ENCODE data around the gene NXNL2. TPM values are rescaled to one million over a fixed set of nuclear protein-coding genes. Genes with fewer than 3 reads are reported as not detected.

NXNL2 gene
- total and polyA plus RNA-seq, 10 of the 15 experiments (the other 5 are each of a cell fraction or from before 2014, with no cell fraction given) = not detected

DNA sequence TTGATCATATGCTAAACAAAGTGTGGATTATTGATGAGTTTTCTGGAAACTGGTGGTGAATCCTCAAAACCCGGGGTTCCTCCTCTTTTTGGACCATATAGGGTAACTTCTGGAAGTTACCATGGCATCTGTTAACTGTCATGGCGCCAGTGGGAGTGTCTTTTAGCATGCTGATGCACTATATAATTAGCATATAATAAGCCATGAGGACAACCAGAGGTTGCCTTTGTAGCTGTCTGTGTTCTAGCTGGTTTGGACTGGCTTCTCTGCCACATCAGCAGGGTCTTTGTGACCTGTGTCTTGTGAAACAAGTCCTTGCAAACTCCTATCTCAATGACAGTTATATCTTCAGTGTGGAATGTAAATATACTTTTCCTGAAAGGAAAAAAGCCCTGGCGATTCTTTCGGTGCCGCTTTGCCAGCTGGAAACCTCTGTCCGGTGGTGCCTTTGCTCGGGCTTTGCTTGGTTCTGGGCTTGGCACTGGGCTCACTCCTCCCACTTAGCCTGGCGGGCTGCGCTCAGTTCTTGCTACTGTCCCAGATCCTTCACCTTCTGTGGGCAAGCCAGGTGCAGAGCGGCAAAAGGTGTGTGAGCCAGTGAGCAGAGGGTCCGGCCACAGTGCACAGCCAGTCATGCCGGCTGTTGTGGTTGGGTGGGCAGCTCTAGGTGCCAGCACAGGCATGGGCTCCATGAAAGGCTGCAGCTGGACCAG lies 20.4 kb downstream of the NXNL2 start:
- no peaks in the 10 kb centered on the region for H4K20me1 ChIP-seq (ENCODE audit: control insufficient read depth, insufficient read depth)
- ChIA-PET RAD21 (ENCODE audit: unreplicated experiment) (no interaction called here), SMC1A (ENCODE audit: uncharacterized antibody, unreplicated experiment) (no interaction called here), POLR2A (no interaction called here), CTCF (interaction anchor here (1.0 kb wide), 1 partner anchor 9 kb away, joined by 3 read pairs; no protein-coding TSS in a partner anchor)
- H3K4me2 ChIP-seq (ENCODE audit: control insufficient read depth, insufficient read depth) = no peak overlapping the region
- no peak overlapping the region for H3K4me3 ChIP-seq
- H3K27ac ChIP-seq (ENCODE audit: control insufficient read depth, insufficient read depth) = no peak overlapping the region
- in situ Hi-C loops (cut with MboI) = no loop called here
- intact Hi-C loops (cut with micrococcal nuclease; ENCODE audit: unreplicated experiment) = no loop called here
- no TSS peak for BruUV-seq (replicated peaks)
- no peak for DNase-seq (ENCODE audit: low read depth, low spot score)
- no peaks in the 10 kb centered on the region for H3K36me3 ChIP-seq (ENCODE audit: control insufficient read depth in 2 of 2, insufficient read depth in 2 of 2, low read length in 1 of 2)
- H3K9me3 ChIP-seq (replicated peaks; ENCODE audit: control insufficient read depth, insufficient read depth, low read length) = no peaks in the 10 kb centered on the region
- H3K4me1 ChIP-seq (ENCODE audit: control insufficient read depth, insufficient read depth, low read length) = no peaks in the 10 kb centered on the region
- no peak for ATAC-seq
- TF ChIP-seq, protein P1, sequence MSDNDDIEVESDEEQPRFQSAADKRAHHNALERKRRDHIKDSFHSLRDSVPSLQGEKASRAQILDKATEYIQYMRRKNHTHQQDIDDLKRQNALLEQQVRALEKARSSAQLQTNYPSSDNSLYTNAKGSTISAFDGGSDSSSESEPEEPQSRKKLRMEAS (IDR thresholded peaks at IDR 0.05; ENCODE audit: low read depth, low read length) = no peak
- no peak for TF ChIP-seq FOXM1 (IDR thresholded peaks at IDR 0.05; ENCODE audit: low read depth, low read length)
- TF ChIP-seq, protein P2, sequence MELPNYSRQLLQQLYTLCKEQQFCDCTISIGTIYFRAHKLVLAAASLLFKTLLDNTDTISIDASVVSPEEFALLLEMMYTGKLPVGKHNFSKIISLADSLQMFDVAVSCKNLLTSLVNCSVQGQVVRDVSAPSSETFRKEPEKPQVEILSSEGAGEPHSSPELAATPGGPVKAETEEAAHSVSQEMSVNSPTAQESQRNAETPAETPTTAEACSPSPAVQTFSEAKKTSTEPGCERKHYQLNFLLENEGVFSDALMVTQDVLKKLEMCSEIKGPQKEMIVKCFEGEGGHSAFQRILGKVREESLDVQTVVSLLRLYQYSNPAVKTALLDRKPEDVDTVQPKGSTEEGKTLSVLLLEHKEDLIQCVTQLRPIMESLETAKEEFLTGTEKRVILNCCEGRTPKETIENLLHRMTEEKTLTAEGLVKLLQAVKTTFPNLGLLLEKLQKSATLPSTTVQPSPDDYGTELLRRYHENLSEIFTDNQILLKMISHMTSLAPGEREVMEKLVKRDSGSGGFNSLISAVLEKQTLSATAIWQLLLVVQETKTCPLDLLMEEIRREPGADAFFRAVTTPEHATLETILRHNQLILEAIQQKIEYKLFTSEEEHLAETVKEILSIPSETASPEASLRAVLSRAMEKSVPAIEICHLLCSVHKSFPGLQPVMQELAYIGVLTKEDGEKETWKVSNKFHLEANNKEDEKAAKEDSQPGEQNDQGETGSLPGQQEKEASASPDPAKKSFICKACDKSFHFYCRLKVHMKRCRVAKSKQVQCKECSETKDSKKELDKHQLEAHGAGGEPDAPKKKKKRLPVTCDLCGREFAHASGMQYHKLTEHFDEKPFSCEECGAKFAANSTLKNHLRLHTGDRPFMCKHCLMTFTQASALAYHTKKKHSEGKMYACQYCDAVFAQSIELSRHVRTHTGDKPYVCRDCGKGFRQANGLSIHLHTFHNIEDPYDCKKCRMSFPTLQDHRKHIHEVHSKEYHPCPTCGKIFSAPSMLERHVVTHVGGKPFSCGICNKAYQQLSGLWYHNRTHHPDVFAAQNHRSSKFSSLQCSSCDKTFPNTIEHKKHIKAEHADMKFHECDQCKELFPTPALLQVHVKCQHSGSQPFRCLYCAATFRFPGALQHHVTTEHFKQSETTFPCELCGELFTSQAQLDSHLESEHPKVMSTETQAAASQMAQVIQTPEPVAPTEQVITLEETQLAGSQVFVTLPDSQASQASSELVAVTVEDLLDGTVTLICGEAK (IDR thresholded peaks at IDR 0.05; ENCODE audit: borderline replicate concordance) = no peak
- H3K79me2 ChIP-seq (ENCODE audit: control insufficient read depth, insufficient read depth, low read length) = no peaks in the 10 kb centered on the region
- no peak overlapping the region for H2AFZ ChIP-seq (ENCODE audit: control insufficient read depth, low read depth, low read length)
- no peak for FAIRE-seq
- 56% methylated on average over 12 of the region's 12 CpGs for WGBS (ENCODE audit: insufficient coverage, insufficient replicate concordance, low lambda C conversion rate, missing lambda C conversion rate)
- H3K27me3 ChIP-seq (replicated peaks in 1 of 2; ENCODE audit: control insufficient read depth in 2 of 2, insufficient read depth in 2 of 2, low read length in 1 of 2) = no peaks in the 10 kb centered on the region
- no peak overlapping the region for H3K9ac ChIP-seq (ENCODE audit: control insufficient read depth, insufficient read depth, low read length)
